RCC 7860 (cell line): ENCODE measurements around the gene TSPAN33.
"Not testable (repeated sequence)": the region's sequence is repeated elsewhere in the genome, so short reads cannot be mapped to it uniquely, and the experiment has no call there.

ENCODE experiments used
- DNase-seq: peaks from one replicate; pipeline ENCODE4 v3.0.0-alpha.2; 2015; ENCODE audit warnings: low spot score
- FAIRE-seq: peaks from 2 replicates; lab custom pipeline; 2012; peaks lifted over from hg19 to GRCh38; lab: Jason Lieb, UNC

TSPAN33 gene

GRCh38 chr7:129205126-129205818 is 60.8 kb downstream of the TSPAN33 start:
- no peak for FAIRE-seq
- DNase-seq: no peak

- DNase-seq (no peak), FAIRE-seq (no peak)
Observed at GRCh38 chr7:129205987-129206785, 61.7 kb downstream of the TSPAN33 start.

- no peak for DNase-seq
- FAIRE-seq: no peak
Observed at GRCh38 chr7:129208667-129209066, 64.2 kb downstream of the TSPAN33 start.

GRCh38 chr7:129209067-129209926 is 64.8 kb downstream of the TSPAN33 start:
- DNase-seq (no peak), FAIRE-seq (no peak)

- FAIRE-seq (no peak), DNase-seq (peak; percentile 28)
Observed at GRCh38 chr7:129210256-129210988, 65.9 kb downstream of the TSPAN33 start.

GRCh38 chr7:129210989-129211312 is 66.4 kb downstream of the TSPAN33 start:
- no peak for DNase-seq
- FAIRE-seq: no peak

GRCh38 chr7:129212126-129212525 is 67.6 kb downstream of the TSPAN33 start:
- FAIRE-seq (no peak), DNase-seq (no peak)

GRCh38 chr7:129212596-129212995 is 68.1 kb downstream of the TSPAN33 start:
- DNase-seq (no peak), FAIRE-seq (no peak)

- FAIRE-seq (no peak), DNase-seq (no peak)
Observed at GRCh38 chr7:129213828-129214227, 69.3 kb downstream of the TSPAN33 start.

GRCh38 chr7:129215691-129216090 is 71.2 kb downstream of the TSPAN33 start:
- FAIRE-seq: not testable (repeated sequence)

GRCh38 chr7:129216101-129216715 is 71.7 kb downstream of the TSPAN33 start:
- not testable (repeated sequence) for FAIRE-seq, DNase-seq

More at GRCh38 chr7:129215691-129216090, 71.2 kb downstream of the TSPAN33 start:
- DNase-seq: not testable (repeated sequence)

- not testable (repeated sequence) for DNase-seq, FAIRE-seq
Observed at GRCh38 chr7:129216821-129217416, 72.4 kb downstream of the TSPAN33 start.

- FAIRE-seq: peak; percentile 61
- DNase-seq: peak; percentile 76
Observed at GRCh38 chr7:129218514-129219062, 74.1 kb downstream of the TSPAN33 start.

GRCh38 chr7:129219166-129219565 is 74.7 kb downstream of the TSPAN33 start:
- FAIRE-seq, DNase-seq: not testable (repeated sequence)
